Camera-type eye (tissue), 1 donor: Measurements from ENCODE around the gene CST8. TPM values are rescaled to one million over a fixed set of nuclear protein-coding genes. Genes with fewer than 3 reads are reported as not detected.

Experiments
- total RNA-seq: library from RNA; depleted of rRNA; stranded (reverse); fragments of >200 nt; gene quantifications from one replicate; pipeline ENCODE4 v1.2.3, GENCODE V29; 2014

The CST8 gene
- total RNA-seq, result not detected

GRCh38 chr20:23490817-23491216 is at the start of gene CST8:
Gene CST8, plus strand, starts transcription at chr20:23491117. Its CDS starts 551 bp downstream, at chr20:23491668.

DNA sequence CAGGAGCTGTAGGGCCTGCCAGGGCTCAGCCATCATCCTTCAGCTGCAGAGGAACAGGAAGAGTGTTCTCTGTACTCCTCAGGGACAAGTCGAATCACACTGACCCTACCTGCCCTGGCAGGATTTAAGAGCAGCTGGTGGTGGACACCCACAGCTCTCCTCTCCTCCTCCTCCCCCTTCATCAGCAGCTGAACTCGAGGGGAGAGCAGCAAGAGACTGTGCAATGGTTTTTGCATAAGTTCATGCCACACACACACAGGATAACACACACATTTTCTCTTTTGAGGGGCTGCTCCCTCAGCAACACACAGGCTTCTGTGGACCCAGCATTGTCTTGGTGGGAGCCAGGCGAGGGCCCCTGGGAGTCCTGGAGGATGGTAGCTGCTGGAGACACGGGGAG is 38.1 kb upstream of the CST8 start, which contains the start of gene CST11:
Gene CST11 (minus strand): TSS at position 101 of the 400 bp plus-strand sequence. CDS start 65 bp downstream, at position 36.

Other genes starting within 250 kb of the CST8 start
- 27.8 TPM for gene NXT1, start 140.3 kb upstream of the CST8 start, total RNA-seq
- 22.3 TPM for gene GZF1, start 128.9 kb upstream of the CST8 start, total RNA-seq
- 82.6 TPM for gene NAPB, start 69.6 kb upstream of the CST8 start, total RNA-seq
- not detected for gene CSTL1, start 51.4 kb upstream of the CST8 start, total RNA-seq
- gene CST11, start 38.2 kb upstream of the CST8 start, total RNA-seq, result not detected
- not detected for gene CST9L, start 77.4 kb downstream of the CST8 start, total RNA-seq
- gene CST9, start 114.8 kb downstream of the CST8 start, total RNA-seq, result not detected
- gene CST3, start 146.8 kb downstream of the CST8 start, total RNA-seq, result 328 TPM
- gene CST4, start 197.9 kb downstream of the CST8 start, total RNA-seq, result not detected